H1 (cell line): ENCODE data around the gene PRDM15. TPM values are rescaled to one million over a fixed set of nuclear protein-coding genes. Genes with fewer than 3 reads are reported as not detected.

Experiments used
- CTCF ChIA-PET: fragments of 300-600 bp; sonication (Branson Sonifier 250); formaldehyde crosslinking; loops from one replicate; lab custom pipeline; 2021; ENCODE audit not compliant: partially characterized antibody; lab: Charles Lee
- POLR2A ChIA-PET: fragments of 300-600 bp; sonication (Branson Sonifier 250); formaldehyde crosslinking; loops from one replicate; lab custom pipeline; 2021; ENCODE audit warnings: inconsistent platforms; ENCODE audit not compliant: partially characterized antibody; lab: Charles Lee
- DNase-seq, 2 experiments: peaks; one replicate each; pipeline versions ENCODE4 v3.0.0 to v3.0.0-alpha.2; 2010 to 2022; ENCODE audit warnings: low spot score in 2 of 2, low read depth in 1 of 2, mixed read lengths in 1 of 2
- FAIRE-seq: peaks from 2 replicates; lab custom pipeline; 2011; peaks lifted over from hg19 to GRCh38; lab: Jason Lieb, UNC
- H2AFZ ChIP-seq: 2 replicates; pipeline ENCODE4 v1.8.1; 2012; ENCODE audit warnings: low read length, inconsistent platforms
- H2AK5ac ChIP-seq: 2 replicates; pipeline ENCODE4 v1.6.1; 2013; ENCODE audit warnings: low read depth, low read length
- H2BK120ac ChIP-seq: replicated peaks from 2 replicates; pipeline ENCODE3; 2013; ENCODE audit warnings: low read depth, low read length, inconsistent platforms
- H2BK12ac ChIP-seq: 2 replicates; pipeline ENCODE4 v1.6.1; 2013; ENCODE audit warnings: low read depth, low read length
- H2BK15ac ChIP-seq: 2 replicates; pipeline ENCODE4 v1.6.1; 2013; ENCODE audit warnings: low read length
- H2BK20ac ChIP-seq: 2 replicates; pipeline ENCODE4 v1.6.1; 2013; ENCODE audit warnings: low read length
- H2BK5ac ChIP-seq: 2 replicates; pipeline ENCODE4 v1.6.1; 2013; ENCODE audit warnings: low read depth, low read length
- H3K14ac ChIP-seq: 2 replicates; pipeline ENCODE4 v1.6.1; 2013; ENCODE audit warnings: inconsistent platforms; ENCODE audit not compliant: insufficient read length
- H3K18ac ChIP-seq: 2 replicates; pipeline ENCODE4 v1.6.1; 2013; ENCODE audit warnings: low read length; ENCODE audit errors: extremely low read depth
- H3K23ac ChIP-seq: 2 replicates; pipeline ENCODE4 v1.6.1; 2013; ENCODE audit warnings: inconsistent platforms; ENCODE audit not compliant: insufficient read length
- H3K23me2 ChIP-seq: 2 replicates; pipeline ENCODE4 v1.6.1; 2013; ENCODE audit warnings: low read depth, low read length
- H3K27ac ChIP-seq: 2 replicates; pipeline ENCODE4 v1.6.1; 2011; ENCODE audit warnings: low read depth, low read length, inconsistent platforms
- H3K27me3 ChIP-seq, 4 experiments: replicated peaks in 1 of 4; 1 replicate in 1 of 4; 2 replicates in 3 of 4; pipeline versions ENCODE4 v1.6.1 to v1.8.1; 2011 to 2013; ENCODE audit warnings: low read length in 3 of 4, mild to moderate bottlenecking in 3 of 4, inconsistent platforms in 2 of 4, mixed read lengths in 2 of 4, moderate library complexity in 1 of 4; ENCODE audit not compliant: control insufficient read depth in 3 of 4, insufficient read depth in 3 of 4; ENCODE audit errors: extremely low read depth in 1 of 4
- H3K36me3 ChIP-seq, 4 experiments: 2 replicates each; pipeline versions ENCODE4 v1.6.1 to v1.8.1; 2011 to 2013; ENCODE audit warnings: mild to moderate bottlenecking in 4 of 4, low read length in 3 of 4, moderate library complexity in 2 of 4, control low read depth in 1 of 4, inconsistent platforms in 1 of 4; ENCODE audit not compliant: insufficient read depth in 4 of 4, control insufficient read depth in 2 of 4
- H3K4ac ChIP-seq: replicated peaks from 2 replicates; pipeline ENCODE3; 2013; ENCODE audit warnings: low read length, low read depth, mixed read lengths, inconsistent platforms; ENCODE audit not compliant: insufficient read length
- H3K4me1 ChIP-seq, 4 experiments: replicated peaks in 1 of 4; 1 replicate in 1 of 4; 2 replicates in 3 of 4; pipeline versions ENCODE4 v1.6.1 to v1.8.1; 2011 to 2013; ENCODE audit warnings: low read length in 3 of 4, inconsistent platforms in 2 of 4, mixed read lengths in 1 of 4; ENCODE audit not compliant: insufficient read depth in 4 of 4, control insufficient read depth in 3 of 4
- H3K4me2 ChIP-seq, 2 experiments: 2 replicates each; pipeline versions ENCODE4 v1.6.1 to v1.8.1; 2011 to 2013; ENCODE audit warnings: low read depth in 2 of 2, low read length in 2 of 2, control low read depth in 1 of 2, inconsistent platforms in 1 of 2, mild to moderate bottlenecking in 1 of 2; ENCODE audit not compliant: insufficient read depth in 1 of 2
- H3K4me3 ChIP-seq, 4 experiments: fragments of 200-600, 300-600 bp in 1 of 4; sonication (generic), shearing (Covaris generic), sonication (Bioruptor Twin) in 1 of 4; 2 replicates each; pipeline versions ENCODE4 v1.5.1 to v1.8.1; 2011 to 2016; ENCODE audit warnings: low read length in 4 of 4, low read depth in 3 of 4, control low read depth in 2 of 4, inconsistent platforms in 2 of 4, mild to moderate bottlenecking in 2 of 4, mixed read lengths in 1 of 4, moderate library complexity in 1 of 4; ENCODE audit not compliant: insufficient read depth in 2 of 4; ENCODE audit errors: extremely low read depth in 1 of 4
- H3K56ac ChIP-seq: replicated peaks from 2 replicates; pipeline ENCODE3; 2013; ENCODE audit warnings: low read depth, mild to moderate bottlenecking, mixed read lengths, low read length, inconsistent platforms; ENCODE audit not compliant: insufficient read length
- H3K79me1 ChIP-seq: 2 replicates; pipeline ENCODE4 v1.6.1; 2013; ENCODE audit warnings: low read depth, low read length, control low read depth
- H3K79me2 ChIP-seq, 2 experiments: 2 replicates each; pipeline versions ENCODE4 v1.6.1 to v1.8.1; 2012 to 2013; ENCODE audit warnings: low read length in 2 of 2, mild to moderate bottlenecking in 2 of 2, inconsistent platforms in 1 of 2; ENCODE audit not compliant: insufficient read depth in 2 of 2, control insufficient read depth in 1 of 2
- H3K9ac ChIP-seq, 4 experiments: replicated peaks in 1 of 4; 1 replicate in 1 of 4; 2 replicates in 3 of 4; pipeline versions ENCODE4 v1.6.1 to v1.8.1; 2011 to 2013; ENCODE audit warnings: low read depth in 3 of 4, low read length in 3 of 4, control low read depth in 2 of 4, mild to moderate bottlenecking in 2 of 4, moderate library complexity in 2 of 4, inconsistent platforms in 1 of 4; ENCODE audit errors: extremely low read depth in 1 of 4
- H3K9me3 ChIP-seq, 2 experiments: 2 replicates each; pipeline versions ENCODE4 v1.6.1 to v1.8.1; 2012 to 2013; ENCODE audit warnings: mild to moderate bottlenecking in 2 of 2, moderate library complexity in 2 of 2, control low read depth in 1 of 2, inconsistent platforms in 1 of 2, low read depth in 1 of 2, low read length in 1 of 2, mixed read lengths in 1 of 2; ENCODE audit not compliant: insufficient read depth in 2 of 2
- H4K20me1 ChIP-seq, 2 experiments: replicated peaks in 1 of 2; 2 replicates each; pipeline versions ENCODE3 to v1.8.1; 2011 to 2013; ENCODE audit warnings: inconsistent platforms in 2 of 2, low read length in 2 of 2, mild to moderate bottlenecking in 1 of 2; ENCODE audit not compliant: insufficient read depth in 2 of 2, control insufficient read depth in 1 of 2
- H4K5ac ChIP-seq: 2 replicates; pipeline ENCODE4 v1.6.1; 2013; ENCODE audit warnings: low read length, low read depth, mixed read lengths, inconsistent platforms; ENCODE audit not compliant: insufficient read length
- H4K8ac ChIP-seq: 2 replicates; pipeline ENCODE4 v1.8.0; 2013; ENCODE audit warnings: mild to moderate bottlenecking, moderate library complexity, low read length, inconsistent platforms; ENCODE audit not compliant: insufficient read depth; ENCODE audit errors: extremely low read depth
- H4K91ac ChIP-seq: replicated peaks from 2 replicates; pipeline ENCODE3; 2013; ENCODE audit warnings: low read length, mixed read lengths, inconsistent platforms; ENCODE audit not compliant: insufficient read length
- BCL11A ChIP-seq, 2 experiments: IDR thresholded peaks; one replicate each; pipeline ENCODE4 v1.6.1; 2011; ENCODE audit warnings: low read depth in 2 of 2, low read length in 2 of 2, mild to moderate bottlenecking in 2 of 2
- CBX8 ChIP-seq: fragments of 300-800, 300-1000 bp; sonication (generic); IDR thresholded peaks from 2 replicates; pipeline ENCODE4 v1.7.1; 2016; ENCODE audit warnings: low read depth, low read length, borderline replicate concordance
- RXRA ChIP-seq: IDR thresholded peaks from 2 replicates; pipeline ENCODE4 v1.6.1; 2011; ENCODE audit warnings: low read depth, mild to moderate bottlenecking, low read length, moderate library complexity; ENCODE audit not compliant: insufficient read depth
- WGBS, 2 experiments: shearing (Covaris generic) in 1 of 2; methylation state at CpG; one replicate each; pipeline versions ENCODE4 v1.1.6 to v1.1.7; 2013 to 2015; ENCODE audit warnings: low lambda C conversion rate in 2 of 2, mixed read lengths in 2 of 2, inconsistent platforms in 1 of 2, low coverage in 1 of 2, missing lambda C conversion rate in 1 of 2; ENCODE audit not compliant: insufficient replicate concordance in 2 of 2, insufficient coverage in 1 of 2, insufficient read length in 1 of 2; ENCODE audit errors: extremely low coverage in 1 of 2, missing lambda C conversion rate in 1 of 2; 5-methylcytosine and 5-hydroxymethylcytosine counted together
- polyA plus RNA-seq, 7 experiments: library from polyadenylated mRNA; depleted of rRNA in 3 of 7; stranded (reverse) in 5 of 7; unstranded in 2 of 7; fragments of >200 nt in 5 of 7; fragments of 200-250 nt in 2 of 7; gene quantifications; 1 replicate in 5 of 7; 2 replicates in 1 of 7; 4 replicates in 1 of 7; pipeline versions ENCODE4 v1.2.1 to v1.2.3, GENCODE V29; 2011 to 2013; ENCODE audit warnings: missing spikeins in 2 of 7, mixed read lengths in 2 of 7
- total RNA-seq: library from RNA; stranded (reverse); fragmentation: NEBNext Ultra II Directional; extraction: Animal tissue kit (Norgen Biotek cat#: 25700); gene quantifications from 2 replicates; pipeline ENCODE4 v1.2.1, GENCODE V29; 2021

PRDM15 gene
- total and polyA plus RNA-seq, 2 of the 8 experiments (the other 6 are each of a cell fraction or from before 2014, with no cell fraction given): 9.7 to 10.5 TPM

- Histone ChIP-seq H2AFZ (no peak overlapping the region), H3K56ac (no peak overlapping the region), H4K5ac (no peak overlapping the region), H3K79me2 (peaks cover 0 to 17% of the 10 kb centered on the region in 2 experiments; a peak in 2 of 4 replicates), H3K36me3 (no peaks in the 10 kb centered on the region), H2BK120ac (no peak overlapping the region), H3K4me3 (no peak overlapping the region), H2AK5ac (no peak overlapping the region), H3K4ac (no peak overlapping the region), H2BK12ac (no peak overlapping the region), H3K27ac (no peak overlapping the region), H4K91ac (no peak overlapping the region), H2BK15ac (0 out of 2 replicates have a peak overlapping the region, but pooled peaks have one; percentile 46), H3K14ac (no peak overlapping the region), H4K20me1 (peaks cover 0 to 2% of the 10 kb centered on the region in 2 experiments), H3K23me2 (no peaks in the 10 kb centered on the region), H3K9me3 (no peaks in the 10 kb centered on the region), H2BK20ac (0 out of 2 replicates have a peak overlapping the region, but pooled peaks have one; percentile 72), H3K79me1 (peaks cover 8% of the 10 kb centered on the region), H3K9ac (no peak overlapping the region), H4K8ac (no peak overlapping the region; the same call in 1 of the 2 replicates), H2BK5ac (no peak overlapping the region), H3K27me3 (no peaks in the 10 kb centered on the region), H3K18ac (no peak overlapping the region), H3K4me2 (no peak overlapping the region), H3K4me1 (peaks cover 0 to 6% (median 0%) of the 10 kb centered on the region in 4 experiments; a peak in 3 of 7 replicates), H3K23ac (no peak overlapping the region)
- FAIRE-seq (no peak), DNase-seq (no peak)
- TF ChIP-seq CBX8: no peak
- no peak for TF ChIP-seq BCL11A (IDR thresholded peaks at IDR 0.05; ENCODE audit: low read depth in 2 of 2, low read length in 2 of 2)
- no peak for TF ChIP-seq RXRA
- 88% methylated on average over 8 of the region's 8 CpGs; no CpG with 5 or more reads in 1 of the 2 experiments for WGBS, 2 experiments
- CTCF ChIA-PET: interaction anchor here (1.0 to 2.2 kb wide), 2 partner anchors 10 to 255 kb away, joined by 5 to 10 read pairs; no protein-coding TSS in a partner anchor
- POLR2A ChIA-PET: interaction anchor here (1.0 kb wide), 1 partner anchor 17 kb away, joined by 3 read pairs; no protein-coding TSS in a partner anchor
Observed at GRCh38 chr21:41867313-41867712, 11.8 kb downstream of the PRDM15 start.
